Measurements from ENCODE around the gene EDC3.
"Not testable (repeated sequence)": the region's sequence is repeated elsewhere in the genome, so short reads cannot be mapped to it uniquely, and the experiment has no call there.

EDC3 gene

DNA sequence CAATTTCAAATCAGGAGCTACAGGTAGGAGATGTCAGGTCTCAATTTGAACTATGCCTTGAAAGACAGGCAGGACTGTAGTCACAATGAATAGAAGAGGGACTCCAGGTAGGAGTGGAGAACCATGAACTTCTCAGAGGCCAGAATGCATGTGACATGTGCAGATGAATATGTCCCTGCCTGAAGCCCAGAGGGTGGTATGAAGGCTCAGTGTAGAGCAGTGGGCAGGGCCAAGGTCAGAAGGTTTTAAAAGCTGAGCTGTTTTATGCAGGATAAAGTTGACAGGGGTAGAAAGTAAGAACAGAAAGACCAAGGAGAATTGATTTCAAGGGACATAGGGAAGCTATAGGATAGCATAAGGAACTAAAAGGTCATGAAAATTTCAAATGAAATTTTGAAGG lies 49.3 kb downstream of the EDC3 start:
- no peak for DNase-seq

DNA sequence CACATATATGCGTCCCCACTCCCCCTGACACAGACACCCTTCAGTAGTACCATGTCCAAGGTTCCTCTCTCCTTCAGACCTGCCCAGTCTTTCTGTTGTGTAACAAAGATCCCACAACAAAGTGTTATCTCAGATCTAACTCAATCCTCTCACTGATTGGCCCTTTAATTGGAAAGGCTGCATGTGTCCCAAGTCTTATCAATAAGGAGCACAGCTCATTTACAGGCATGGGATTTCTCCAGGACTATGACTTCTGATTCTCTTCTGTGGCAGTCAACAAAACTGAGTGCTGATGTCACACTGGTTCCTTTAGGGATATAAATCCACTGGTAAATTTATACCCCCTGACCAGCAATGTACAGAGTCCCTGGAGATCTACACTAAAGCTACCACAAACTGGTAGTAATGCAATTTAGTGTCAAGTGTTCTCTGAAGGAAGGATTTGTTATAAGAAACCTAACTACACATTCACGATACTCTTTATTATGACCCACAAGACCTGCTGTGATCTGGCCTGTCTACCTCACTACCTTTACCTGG lies 52.1 kb downstream of the EDC3 start:
- DNase-seq: no peak

DNA sequence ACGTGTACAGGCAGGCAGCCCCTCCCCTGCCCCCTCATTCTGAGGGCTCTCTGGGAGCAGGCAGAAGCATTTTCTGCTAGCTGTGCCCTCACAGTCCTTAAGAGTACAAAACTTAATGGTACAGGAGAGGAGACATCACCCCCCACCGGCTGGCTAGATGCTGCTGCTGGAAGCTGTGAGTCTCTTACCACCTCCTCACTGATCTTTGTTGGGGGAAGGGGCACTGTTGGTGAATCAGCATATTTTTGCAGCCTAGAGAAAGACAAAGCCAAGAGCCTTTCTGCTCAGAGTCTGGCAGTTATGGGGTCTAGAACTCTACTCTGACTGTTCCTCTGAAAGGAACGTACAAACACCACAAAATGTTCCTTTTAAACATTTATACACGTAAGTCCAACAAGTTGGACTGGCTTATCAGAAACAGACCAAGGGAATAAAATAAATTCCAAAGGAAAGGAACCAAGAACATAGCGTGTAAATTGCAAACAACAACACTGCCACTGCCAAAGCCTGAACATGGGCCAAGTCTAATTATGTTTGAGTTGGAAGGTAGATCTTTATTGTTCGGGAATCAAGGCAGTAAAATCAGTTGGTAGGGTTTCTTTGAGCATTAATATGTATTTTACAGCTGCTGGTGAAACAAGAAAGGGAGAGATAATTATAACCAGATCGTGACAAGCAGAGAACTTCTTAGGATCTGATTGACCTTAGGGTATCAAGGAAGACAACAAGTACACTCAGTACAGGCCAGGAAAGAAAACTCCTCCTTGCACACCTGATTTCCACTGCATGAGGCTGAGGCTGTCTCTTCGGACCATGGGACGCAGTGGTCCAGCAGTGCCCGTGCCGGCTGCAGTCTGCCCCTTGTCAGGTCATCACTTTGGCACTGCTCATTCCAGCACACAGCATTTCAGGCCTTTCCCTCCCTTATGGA lies 52.8 kb downstream of the EDC3 start:
- DNase-seq: no peak

DNA sequence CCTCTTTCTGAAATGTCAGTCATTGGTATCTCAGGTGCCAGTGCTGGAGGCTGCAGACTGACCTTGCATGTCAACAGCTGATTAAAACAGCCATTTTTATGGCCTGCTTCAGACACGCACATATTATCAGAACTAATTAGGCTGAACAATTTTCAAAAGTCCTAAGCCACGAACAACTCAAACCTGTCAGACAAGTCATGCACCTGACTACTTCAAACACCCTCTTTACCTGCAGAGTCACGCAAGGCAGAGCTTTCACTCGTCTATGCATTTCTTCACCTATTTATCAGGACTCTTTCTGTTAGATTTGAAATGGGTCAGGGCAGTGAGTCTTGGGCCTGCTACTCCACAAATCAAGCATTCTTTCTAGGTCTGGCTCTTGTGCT lies 53.5 kb downstream of the EDC3 start:
- no peak for DNase-seq

DNA sequence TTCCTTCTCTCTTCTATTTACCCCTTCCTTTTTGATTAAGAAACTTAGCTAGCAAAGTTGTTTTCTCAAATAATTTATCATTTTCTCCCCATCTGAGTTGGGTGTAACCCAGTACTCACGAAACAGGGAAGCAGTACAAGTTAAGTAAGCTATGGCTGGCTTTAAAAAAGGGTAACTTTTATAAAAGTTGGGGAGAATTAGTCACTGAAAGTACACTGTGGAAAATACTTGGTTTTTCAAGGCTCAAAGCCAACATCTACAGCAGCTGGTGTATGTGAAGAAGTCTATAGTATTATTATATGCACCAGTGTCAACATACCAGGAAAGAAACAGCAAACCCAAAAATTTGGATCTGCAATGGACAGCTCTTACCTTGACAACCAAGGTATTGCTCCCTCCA lies 54.7 kb downstream of the EDC3 start:
- no peak for DNase-seq

DNA sequence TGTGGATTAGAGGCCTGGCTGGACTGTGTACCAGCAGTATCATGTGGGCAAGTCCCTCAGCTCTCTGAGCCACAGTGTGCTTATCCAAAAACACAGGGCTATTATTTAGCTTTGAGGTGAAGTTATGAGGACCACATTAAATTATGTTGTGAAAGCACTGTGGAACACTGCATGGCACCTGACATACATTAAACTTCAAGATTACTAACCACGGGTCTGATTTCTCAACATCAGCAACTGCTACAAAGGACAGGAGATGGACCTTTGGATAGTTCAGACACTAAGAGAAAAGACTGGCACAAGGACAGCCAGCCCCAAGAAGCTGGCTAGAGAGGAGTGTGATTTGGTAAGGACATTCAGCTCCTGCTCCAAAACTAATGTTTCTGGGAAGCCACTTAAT lies 58.8 kb downstream of the EDC3 start:
- no peak for DNase-seq

DNA sequence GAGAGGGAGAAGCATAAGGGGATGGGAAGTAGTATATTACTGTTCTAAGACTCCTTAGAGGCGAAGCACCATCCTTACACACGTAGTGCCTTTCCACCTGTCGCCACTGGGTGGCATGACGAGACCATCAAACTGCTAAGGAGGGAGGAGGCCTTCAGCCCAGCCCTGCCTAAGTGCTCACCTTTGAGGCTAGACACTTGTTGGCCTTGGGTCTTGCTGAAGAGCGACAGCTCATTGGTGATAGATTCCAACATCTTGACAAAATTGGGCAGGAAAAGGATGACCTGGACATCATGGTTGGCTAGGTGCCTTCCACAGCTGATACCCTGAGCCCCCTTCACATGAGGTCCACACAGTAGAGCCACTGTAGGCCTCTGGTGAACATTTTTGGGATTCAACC lies 60.6 kb downstream of the EDC3 start:
- DNase-seq: peak; percentile 59 to 61

DNA sequence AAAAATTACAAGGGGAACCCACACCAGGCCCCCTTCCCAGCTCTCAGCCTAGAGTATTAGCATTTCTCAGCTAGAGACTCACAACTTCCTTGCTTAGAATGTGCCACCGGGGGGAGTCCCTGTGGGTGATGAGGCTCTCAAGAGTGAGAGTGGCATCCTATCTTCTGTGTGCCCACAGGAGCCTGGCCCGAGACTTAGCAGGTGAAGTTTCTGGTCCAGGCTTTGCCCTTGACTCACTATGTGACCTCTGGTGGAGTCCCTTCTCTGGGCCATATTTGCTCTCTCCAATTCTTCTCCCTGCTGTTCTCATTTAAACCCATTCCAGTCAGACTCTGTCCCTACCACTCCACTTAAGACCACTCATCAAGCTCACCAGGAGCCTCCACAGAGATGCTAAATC lies 62.0 kb downstream of the EDC3 start:
- no peak for DNase-seq

DNA sequence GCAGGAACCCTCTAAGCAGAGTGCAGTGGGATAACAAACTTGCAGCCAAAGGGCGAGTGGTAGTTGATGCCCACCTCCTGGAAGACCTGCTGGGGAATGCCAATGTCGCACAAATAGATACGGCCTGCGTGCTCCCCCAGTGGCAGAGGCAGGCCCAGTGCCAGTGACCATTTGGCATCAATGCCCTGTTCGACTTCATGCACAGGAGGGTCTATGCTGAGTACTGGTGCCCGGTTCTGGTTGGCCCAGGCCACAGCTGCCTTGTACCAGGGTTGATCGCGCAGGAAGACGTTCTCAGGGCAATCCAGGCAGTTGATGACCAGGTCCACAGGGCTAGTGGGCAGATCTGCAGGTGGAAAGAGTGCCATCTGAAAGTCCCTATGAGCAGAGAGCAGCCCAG lies 63.2 kb downstream of the EDC3 start:
- DNase-seq: no peak

DNA sequence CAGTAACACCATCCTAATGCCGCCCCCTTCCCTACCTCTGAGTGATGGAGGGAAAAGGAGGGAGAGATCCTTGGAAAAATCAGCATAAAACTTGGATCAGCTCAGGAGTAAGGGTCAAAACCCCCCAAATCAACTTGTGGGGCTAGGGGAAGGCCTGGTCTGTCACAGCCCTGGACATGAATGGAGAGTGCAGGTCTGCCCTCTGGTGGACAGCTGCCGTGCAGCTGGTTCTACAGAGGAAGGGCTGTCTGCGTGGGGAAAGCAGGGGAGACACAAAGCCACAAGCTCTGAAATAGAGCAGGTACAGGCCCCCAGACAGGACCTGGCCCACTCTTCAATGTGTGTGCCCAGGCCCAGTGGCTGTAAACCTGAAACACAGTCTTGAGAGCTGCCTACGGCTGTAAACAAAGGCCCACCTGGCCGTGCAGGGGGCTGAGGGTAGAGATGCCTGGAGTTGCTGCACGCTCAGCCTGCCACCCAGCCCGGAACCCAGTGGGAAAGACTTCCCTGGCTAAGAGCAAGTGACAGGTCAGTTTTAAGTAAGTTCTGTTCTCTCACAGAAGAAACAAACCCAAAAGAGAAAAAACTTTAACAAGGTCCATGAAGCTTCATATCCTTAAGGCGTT lies 63.8 kb downstream of the EDC3 start:
- peak; percentile 24 to 27 for DNase-seq

DNA sequence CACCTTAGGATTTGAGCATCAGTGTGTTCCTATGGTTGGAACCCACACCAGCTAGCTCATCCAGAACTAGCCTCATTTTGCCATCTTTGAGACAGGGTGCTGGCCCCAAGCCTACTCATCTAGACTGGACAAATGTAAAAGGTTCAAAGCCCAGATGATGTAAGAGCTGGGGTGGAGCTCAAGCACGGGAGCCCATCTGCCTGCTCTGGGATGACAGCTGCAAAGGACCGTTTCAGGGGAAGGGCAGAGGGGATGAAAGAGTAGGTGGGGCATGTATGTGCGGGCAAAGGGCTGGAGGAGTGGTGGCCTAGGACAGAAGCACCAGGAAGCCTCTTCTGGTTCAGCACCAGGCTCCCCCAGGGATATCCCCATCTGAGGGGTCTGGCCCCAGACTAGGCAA lies 64.4 kb downstream of the EDC3 start:
- DNase-seq: no peak

DNA sequence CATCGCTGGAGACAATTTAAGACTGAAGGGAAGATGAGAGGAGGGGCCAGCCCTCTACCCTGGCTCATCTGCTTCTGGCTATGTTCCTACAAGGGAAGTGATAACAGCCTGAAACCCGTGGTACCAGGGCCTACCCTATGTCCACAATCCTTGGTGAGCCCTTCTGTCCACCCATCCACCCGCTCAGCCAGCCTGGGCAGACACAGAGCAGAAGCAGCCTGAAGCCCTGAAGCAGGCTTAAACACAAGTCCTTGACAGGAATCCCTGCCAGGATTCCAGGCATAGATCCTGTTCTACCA lies 64.8 kb downstream of the EDC3 start:
- no peak for DNase-seq

DNA sequence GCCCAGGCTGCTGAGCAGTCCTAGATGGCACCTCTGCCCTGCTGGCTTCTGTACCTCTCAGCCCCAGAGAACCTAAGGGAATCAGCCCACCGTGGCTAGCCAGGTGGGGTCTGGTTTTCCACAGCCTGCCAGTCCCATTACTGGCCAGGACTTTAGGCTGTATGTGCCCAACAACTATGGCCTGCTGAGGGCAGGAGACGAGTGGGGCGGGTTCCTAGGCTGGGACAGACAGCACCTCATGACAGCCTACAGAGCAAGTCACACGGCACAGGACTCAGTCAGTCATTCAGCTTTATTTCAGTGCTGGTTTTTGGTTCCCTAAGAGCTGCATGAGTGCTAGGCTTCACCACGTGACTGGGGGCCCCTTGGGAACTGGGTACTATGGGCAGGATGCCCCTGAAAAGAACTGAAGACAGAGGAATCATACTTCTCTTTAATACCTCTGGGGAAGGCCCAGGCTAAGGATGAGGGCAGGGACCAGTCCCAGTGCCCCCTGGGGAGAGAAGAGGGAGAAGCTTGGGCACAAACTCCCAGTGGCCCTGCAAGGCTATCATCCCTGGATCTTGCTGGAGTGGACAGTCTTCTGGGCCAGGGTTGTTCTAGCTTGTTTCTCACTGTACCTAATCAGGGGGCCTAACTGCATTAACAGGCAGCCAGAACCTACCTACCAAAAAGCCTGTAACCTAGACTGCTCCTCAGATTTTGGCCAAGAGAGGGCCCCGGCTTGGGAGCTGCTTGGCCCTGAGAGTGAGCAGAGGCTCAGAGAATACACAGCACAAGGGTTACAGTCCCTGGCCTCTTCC lies 65.3 kb downstream of the EDC3 start:
- DNase-seq: no peak

DNA sequence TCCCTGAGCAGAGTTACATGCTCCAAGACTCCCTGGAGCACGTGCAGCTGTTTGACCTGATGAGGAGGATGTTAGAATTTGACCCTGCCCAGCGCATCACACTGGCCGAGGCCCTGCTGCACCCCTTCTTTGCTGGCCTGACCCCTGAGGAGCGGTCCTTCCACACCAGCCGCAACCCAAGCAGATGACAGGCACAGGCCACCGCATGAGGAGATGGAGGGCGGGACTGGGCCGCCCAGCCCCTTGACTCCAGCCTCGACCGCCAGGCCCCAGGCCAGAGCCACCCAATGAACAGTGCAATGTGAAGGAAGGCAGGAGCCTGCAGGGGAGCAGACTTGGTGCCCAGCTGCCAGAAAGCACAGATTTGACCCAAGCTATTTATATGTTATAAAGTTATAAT lies 66.1 kb downstream of the EDC3 start:
- not testable (repeated sequence) for DNase-seq

DNA sequence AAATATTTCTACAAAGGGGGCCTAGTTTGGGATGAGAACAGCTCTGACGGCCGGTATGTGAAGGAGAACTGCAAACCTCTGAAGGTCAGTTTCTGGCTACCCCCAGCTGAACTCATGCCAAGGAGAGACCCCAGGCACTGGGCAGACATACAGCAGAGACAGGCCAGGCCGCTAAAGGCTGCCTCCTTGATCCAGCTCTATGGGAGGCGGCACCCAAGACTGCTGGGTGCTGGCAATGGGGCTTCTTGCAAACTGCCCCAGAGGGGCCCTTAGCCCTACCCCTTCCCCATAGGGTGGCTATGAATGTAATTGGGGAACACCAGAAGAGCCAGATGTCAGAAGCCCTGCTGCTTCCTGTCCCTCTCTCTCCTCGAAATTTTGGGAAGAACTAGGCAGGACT lies 66.9 kb downstream of the EDC3 start:
- no peak for DNase-seq

DNA sequence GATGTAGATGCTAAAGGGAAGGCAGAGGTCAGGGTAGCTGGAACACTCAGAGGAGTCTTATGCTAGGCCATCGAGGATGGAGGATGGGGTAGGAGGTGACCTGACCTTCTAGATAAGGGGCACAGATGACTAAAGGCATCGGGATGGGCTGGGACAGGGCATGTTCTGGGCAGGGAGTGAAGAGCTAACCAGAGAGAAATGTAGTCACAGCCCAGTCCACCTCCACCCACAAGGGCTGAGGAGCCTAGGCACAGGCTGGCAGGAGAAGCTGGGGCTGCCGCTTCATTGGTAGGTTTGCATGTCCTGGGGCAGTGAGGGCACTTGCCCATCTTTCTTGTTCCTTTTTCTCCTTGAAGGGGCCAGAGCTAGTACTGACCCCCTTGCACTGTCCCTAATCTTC lies 67.6 kb downstream of the EDC3 start:
- DNase-seq: no peak

DNA sequence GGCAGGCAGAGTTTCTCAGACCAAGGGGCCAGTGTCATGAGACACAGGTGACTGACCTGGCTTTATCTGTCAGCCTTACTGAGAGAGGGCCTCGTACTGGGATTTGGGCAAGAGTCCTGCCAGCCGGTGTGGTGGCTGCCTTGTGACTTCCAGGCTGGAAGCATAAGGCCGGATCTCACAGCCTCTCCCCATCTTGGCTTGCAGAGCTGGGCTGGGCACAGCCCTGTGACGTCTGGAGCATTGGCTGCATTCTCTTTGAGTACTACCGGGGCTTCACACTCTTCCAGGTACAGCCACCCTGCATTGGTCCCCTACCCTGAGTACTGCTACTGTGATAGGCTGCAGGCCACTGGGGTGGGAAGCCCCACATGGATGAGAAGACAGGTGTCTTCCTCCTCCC lies 68.1 kb downstream of the EDC3 start:
- no peak for DNase-seq

DNA sequence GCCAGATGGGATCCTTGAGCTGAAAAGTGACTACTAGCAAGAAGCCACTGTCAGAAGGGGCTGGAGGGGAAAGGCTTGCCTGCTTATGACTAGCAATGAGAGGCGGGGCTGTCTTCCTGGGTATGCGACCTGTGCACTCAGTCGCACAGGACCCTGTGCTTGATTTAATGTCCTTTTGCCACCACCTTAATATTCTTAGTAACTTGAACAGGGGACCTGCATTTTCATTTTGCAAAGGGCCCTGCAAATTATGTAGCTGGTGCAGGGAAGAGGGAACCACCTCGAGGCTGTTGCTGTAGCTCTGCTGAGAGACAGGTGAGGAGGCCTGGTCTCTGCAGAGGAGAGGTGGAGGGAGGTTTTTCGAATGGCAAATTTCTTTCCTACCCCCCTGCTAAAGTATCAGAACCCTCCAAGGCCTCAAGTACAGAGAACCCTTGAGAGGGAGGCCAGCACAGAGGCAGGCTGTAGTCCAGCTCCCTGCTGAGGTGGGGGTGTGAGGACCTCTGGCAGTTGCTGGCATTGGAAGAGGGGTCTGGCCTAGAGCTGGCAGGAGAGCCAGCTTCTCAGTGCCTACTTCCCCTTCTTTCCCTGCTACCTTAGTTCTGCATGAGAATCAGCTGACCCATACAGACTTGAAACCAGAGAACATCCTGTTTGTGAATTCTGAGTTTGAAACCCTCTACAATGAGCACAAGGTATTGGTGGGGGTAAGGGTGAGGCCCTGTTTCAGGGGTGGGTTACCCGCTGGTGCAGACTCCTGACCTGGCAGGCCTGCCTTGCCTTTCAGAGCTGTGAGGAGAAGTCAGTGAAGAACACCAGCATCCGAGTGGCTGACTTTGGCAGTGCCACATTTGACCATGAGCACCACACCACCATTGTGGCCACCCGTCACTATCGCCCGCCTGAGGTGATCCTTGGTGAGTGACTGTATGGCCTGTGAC lies 68.8 kb downstream of the EDC3 start:
- peak in 1 of 2 experiments; percentile 30 for DNase-seq

DNA sequence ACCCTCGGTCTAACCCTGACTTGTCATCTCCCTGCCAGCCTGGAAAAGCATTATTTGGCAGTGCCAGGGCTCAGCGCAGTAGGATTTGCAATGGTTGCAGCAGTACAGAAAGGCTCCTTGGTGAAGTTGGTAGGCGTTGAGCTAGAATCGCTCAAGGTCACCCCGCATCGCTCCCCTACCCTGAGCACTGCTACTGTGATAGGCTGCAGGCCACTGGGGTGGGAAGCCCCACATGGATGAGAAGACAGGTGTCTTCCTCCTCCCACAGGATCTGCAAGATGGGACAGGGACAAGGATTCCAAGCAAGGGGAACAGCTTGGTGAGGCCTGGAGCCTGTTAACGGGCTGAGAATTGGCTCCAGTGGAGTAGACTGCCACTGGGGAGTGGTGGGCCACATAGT lies 69.5 kb downstream of the EDC3 start:
- DNase-seq: no peak

DNA sequence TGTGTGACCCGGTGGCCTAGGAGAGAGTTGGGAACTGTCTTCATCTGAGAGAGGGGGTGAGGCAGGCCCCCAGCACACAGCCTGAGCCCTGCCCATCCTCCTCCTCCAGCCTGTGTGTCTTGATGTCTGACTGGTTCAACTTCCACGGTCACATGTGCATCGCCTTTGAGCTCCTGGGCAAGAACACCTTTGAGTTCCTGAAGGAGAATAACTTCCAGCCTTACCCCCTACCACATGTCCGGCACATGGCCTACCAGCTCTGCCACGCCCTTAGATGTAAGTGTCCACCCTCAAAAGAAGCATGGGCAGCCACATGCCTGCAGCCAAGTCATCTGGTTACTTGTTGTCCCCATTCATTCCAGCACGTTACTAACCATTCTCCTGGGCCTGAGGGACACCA lies 70.1 kb downstream of the EDC3 start:
- DNase-seq: no peak

DNA sequence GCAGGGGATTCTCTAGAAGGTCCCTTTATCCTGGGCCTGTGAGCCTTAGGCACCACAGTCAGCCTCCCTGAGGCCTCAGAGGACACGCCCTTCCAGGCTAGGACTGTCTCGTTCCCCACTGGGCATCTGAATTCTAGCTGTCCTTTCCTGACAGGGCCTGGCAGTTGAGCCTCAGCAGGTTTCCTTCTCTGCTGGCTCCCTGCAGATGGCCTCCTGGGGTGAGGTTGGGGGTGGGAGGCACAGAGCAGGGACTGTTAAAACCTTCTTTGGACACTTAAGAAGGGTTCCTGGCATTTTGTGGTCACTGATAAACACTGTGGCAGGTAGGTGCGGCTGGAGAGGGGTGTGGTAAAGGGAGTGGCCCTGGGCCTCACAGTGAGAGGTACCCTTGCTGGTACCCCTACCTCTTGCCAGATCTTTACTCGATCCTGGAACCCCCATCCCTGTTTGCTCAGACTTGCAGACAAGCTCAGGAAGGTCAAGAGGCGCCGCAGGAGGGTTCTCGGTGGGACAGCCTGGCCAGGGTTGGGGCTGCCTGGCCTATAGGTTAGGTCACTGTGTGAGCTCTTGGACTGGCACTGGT lies 71.7 kb downstream of the EDC3 start:
- DNase-seq: no peak

DNA sequence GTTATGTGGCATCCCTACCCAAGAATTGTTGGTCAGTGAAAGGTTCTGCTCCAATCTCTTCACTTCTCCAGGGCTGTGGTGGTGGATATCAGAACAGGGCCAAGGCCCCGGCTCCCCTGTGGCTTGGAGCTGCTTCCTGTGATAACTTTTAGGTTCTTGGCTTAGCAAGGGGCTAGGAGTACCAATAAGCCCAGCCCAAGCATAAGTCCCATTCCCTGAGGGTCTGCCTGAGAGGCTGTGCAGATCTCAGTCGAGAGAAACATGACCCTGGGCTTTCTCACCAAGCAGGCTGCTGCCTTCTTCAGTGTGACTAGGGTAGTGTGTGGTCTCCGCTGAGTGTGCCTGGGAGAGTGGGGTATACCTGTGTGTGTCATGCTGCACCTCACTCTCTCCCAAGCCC lies 73.1 kb downstream of the EDC3 start:
- DNase-seq: no peak
